CD14-positive monocyte (primary cell): ENCODE results near the gene EVX1. TPM values are rescaled to one million over a fixed set of nuclear protein-coding genes. Genes with fewer than 3 reads are reported as not detected.

ENCODE experiments used
- DNase-seq, 3 donors: peaks; one replicate each; pipeline ENCODE4 v3.0.0-alpha.2; 2011 to 2022
- H2AFZ ChIP-seq: 2 replicates; pipeline ENCODE4 v1.6.0; 2012; ENCODE audit warnings: mild to moderate bottlenecking, low read depth, low read length, inconsistent platforms; ENCODE audit not compliant: insufficient read depth, poor library complexity, severe bottlenecking
- H3K27ac ChIP-seq, 2 donors: 1 replicate in 1 of 2; 2 replicates in 1 of 2; pipeline ENCODE4 v1.5.1; 2012 to 2013; ENCODE audit warnings: low read length in 2 of 2, control low read depth in 1 of 2, inconsistent platforms in 1 of 2, low read depth in 1 of 2, mild to moderate bottlenecking in 1 of 2
- H3K27me3 ChIP-seq, 2 donors: one replicate each; pipeline versions ENCODE4 v1.6.0 to v1.6.1; 2011 to 2013; ENCODE audit warnings: low read length in 2 of 2; ENCODE audit not compliant: control insufficient read depth in 2 of 2, insufficient read depth in 2 of 2
- H3K36me3 ChIP-seq, 2 donors: replicated peaks in 1 of 2; 1 replicate in 1 of 2; 2 replicates in 1 of 2; pipeline versions ENCODE4 v1.5.1 to v1.6.1; 2012 to 2013; ENCODE audit warnings: low read length in 2 of 2, control low read depth in 1 of 2, inconsistent platforms in 1 of 2, mild to moderate bottlenecking in 1 of 2; ENCODE audit not compliant: insufficient read depth in 2 of 2, control insufficient read depth in 1 of 2
- H3K4me1 ChIP-seq, 2 donors: 1 replicate in 1 of 2; 2 replicates in 1 of 2; pipeline versions ENCODE4 v1.5.1 to v1.6.1; 2012 to 2013; ENCODE audit warnings: low read length in 2 of 2, control low read depth in 1 of 2, inconsistent platforms in 1 of 2, mild to moderate bottlenecking in 1 of 2, moderate library complexity in 1 of 2; ENCODE audit not compliant: insufficient read depth in 2 of 2, control insufficient read depth in 1 of 2
- H3K4me2 ChIP-seq: replicated peaks from 2 replicates; pipeline ENCODE3; 2012; ENCODE audit warnings: low read length, moderate library complexity, mild to moderate bottlenecking; ENCODE audit not compliant: poor library complexity, severe bottlenecking; ENCODE audit errors: extremely low read depth
- H3K4me3 ChIP-seq, 3 experiments: fragments of 200-600 bp in 1 of 3; sonication (generic) in 1 of 3; replicated peaks in 1 of 3; 1 replicate in 2 of 3; 2 replicates in 1 of 3; pipeline ENCODE4 v1.5.1; 2011 to 2013; ENCODE audit warnings: low read length in 3 of 3, mild to moderate bottlenecking in 3 of 3, control low read depth in 2 of 3, low read depth in 2 of 3, inconsistent platforms in 1 of 3, moderate library complexity in 1 of 3
- H3K79me2 ChIP-seq: 2 replicates; pipeline ENCODE4 v1.6.0; 2012; ENCODE audit warnings: mild to moderate bottlenecking, control low read depth, inconsistent platforms, low read length, moderate library complexity; ENCODE audit not compliant: insufficient read depth
- H3K9ac ChIP-seq: 2 replicates; pipeline ENCODE4 v1.6.0; 2017; ENCODE audit warnings: low read length, mild to moderate bottlenecking; ENCODE audit not compliant: insufficient read depth, poor library complexity, severe bottlenecking
- H3K9me3 ChIP-seq, 2 donors: replicated peaks in 1 of 2; 1 replicate in 1 of 2; 2 replicates in 1 of 2; pipeline versions ENCODE4 v1.5.1 to v1.6.1; 2012 to 2013; ENCODE audit warnings: low read length in 2 of 2, control low read depth in 1 of 2; ENCODE audit not compliant: control insufficient read depth in 1 of 2, insufficient read depth in 1 of 2
- H4K20me1 ChIP-seq: 2 replicates; pipeline ENCODE4 v1.6.0; 2012; ENCODE audit warnings: mild to moderate bottlenecking, low read length, control low read depth, moderate library complexity; ENCODE audit not compliant: insufficient read depth
- H3K27ac Mint-ChIP-seq, 7 donors: one replicate each; pipeline ENCODE4 v1.8.0; 2020; ENCODE audit warnings: mild to moderate bottlenecking in 7 of 7, mixed read lengths in 7 of 7, moderate library complexity in 6 of 7, inconsistent platforms in 2 of 7
- H3K27me3 Mint-ChIP-seq, 3 donors: one replicate each; pipeline ENCODE4 v1.8.0; 2021 to 2022; ENCODE audit warnings: low read depth in 3 of 3, mild to moderate bottlenecking in 3 of 3, mixed read lengths in 3 of 3, moderate library complexity in 3 of 3, inconsistent platforms in 1 of 3
- H3K36me3 Mint-ChIP-seq, 2 donors: one replicate each; pipeline ENCODE4 v1.8.0; 2020; ENCODE audit warnings: mixed read lengths in 2 of 2, inconsistent platforms in 1 of 2, mild to moderate bottlenecking in 1 of 2
- H3K4me1 Mint-ChIP-seq: one replicate; pipeline ENCODE4 v1.8.0; 2020; ENCODE audit warnings: mild to moderate bottlenecking, mixed read lengths
- H3K4me3 Mint-ChIP-seq, 2 donors: one replicate each; pipeline ENCODE4 v1.8.0; 2020; ENCODE audit warnings: mild to moderate bottlenecking in 2 of 2, mixed read lengths in 2 of 2, moderate library complexity in 1 of 2
- H3K9me3 Mint-ChIP-seq, 7 donors: one replicate each; pipeline ENCODE4 v1.8.0; 2020 to 2022; ENCODE audit warnings: mixed read lengths in 7 of 7, mild to moderate bottlenecking in 6 of 7, moderate library complexity in 6 of 7, inconsistent platforms in 2 of 7
- CTCF ChIP-seq: fragments of 200-600 bp; IDR thresholded peaks from one replicate; pipeline ENCODE4 v1.8.0; 2022; ENCODE audit warnings: antibody characterized with exemption, mild to moderate bottlenecking
- WGBS: methylation state at CpG from one replicate; pipeline ENCODE4 v1.1.5; 2013; ENCODE audit warnings: missing lambda C conversion rate; ENCODE audit not compliant: insufficient coverage; 5-methylcytosine and 5-hydroxymethylcytosine counted together
- intact Hi-C, 2 donors: fragments of 100-400 bp; cut with micrococcal nuclease; formaldehyde crosslinking; loops; one replicate each; pipeline versions ENCODE4 v1.15.0 to v1.15.1; 2023
- polyA plus RNA-seq, 3 donors: library from polyadenylated mRNA; depleted of rRNA in 1 of 3; unstranded in 2 of 3; stranded (reverse) in 1 of 3; fragments of 300-500 nt in 2 of 3; fragments of >200 nt in 1 of 3; fragmentation: Illumina TruSeq in 2 of 3; gene quantifications; 1 replicate in 2 of 3; 2 replicates in 1 of 3; pipeline ENCODE4 v1.2.3, GENCODE V29; 2012 to 2021

Gene EVX1
- polyA plus RNA-seq, 3 donors = not detected

- peaks cover 13 to 21% (median 15%) of the 10 kb centered on the region in 3 donors for H3K27me3 Mint-ChIP-seq
- H3K4me1 Mint-ChIP-seq = no peaks in the 10 kb centered on the region
- WGBS = 97% methylated on average over 10 of the region's 14 CpGs
- H3K4me1 ChIP-seq = no peaks in the 10 kb centered on the region
- no peaks in the 10 kb centered on the region for H3K36me3 Mint-ChIP-seq
- H3K9me3 Mint-ChIP-seq = peaks cover 9 to 60% (median 23%) of the 10 kb centered on the region in 7 donors
- H3K9me3 ChIP-seq = peaks cover 20 to 21% of the 10 kb centered on the region in 2 donors
- no peaks in the 10 kb centered on the region for H3K27me3 ChIP-seq
- no peak for TF ChIP-seq CTCF
- H3K9ac ChIP-seq = no peak overlapping the region
- DNase-seq = no peak
- no peaks in the 10 kb centered on the region for H4K20me1 ChIP-seq
- H3K27ac Mint-ChIP-seq = no peak overlapping the region
- H3K4me2 ChIP-seq = no peak overlapping the region
- no peaks in the 10 kb centered on the region for H3K36me3 ChIP-seq
- no peak overlapping the region for H3K27ac ChIP-seq
- no peak overlapping the region for H3K4me3 ChIP-seq
- intact Hi-C loops = no loop called here
- no peaks in the 10 kb centered on the region for H3K79me2 ChIP-seq
- H2AFZ ChIP-seq = no peak overlapping the region
- no peak overlapping the region for H3K4me3 Mint-ChIP-seq
Observed at GRCh38 chr7:27269455-27269854, 26.9 kb downstream of the EVX1 start.

- no CpG with 5 or more reads among the region's 1 CpG for WGBS
- no peak overlapping the region for H3K27ac Mint-ChIP-seq
- intact Hi-C loops = no loop called here
Observed at GRCh38 chr7:27271384-27271783, 28.8 kb downstream of the EVX1 start.

More at GRCh38 chr7:27271384-27271783, 28.8 kb downstream of the EVX1 start:
- peaks cover 20 to 21% of the 10 kb centered on the region in 2 donors for H3K9me3 ChIP-seq
- H3K79me2 ChIP-seq = no peaks in the 10 kb centered on the region
- H3K27me3 ChIP-seq = no peaks in the 10 kb centered on the region
- no peak overlapping the region for H3K4me3 Mint-ChIP-seq
- H3K4me3 ChIP-seq = no peak overlapping the region
- DNase-seq = no peak
- H3K9ac ChIP-seq = no peak overlapping the region
- no peaks in the 10 kb centered on the region for H3K4me1 Mint-ChIP-seq
- H3K9me3 Mint-ChIP-seq = peaks cover 11 to 60% (median 23%) of the 10 kb centered on the region in 7 donors
- no peak overlapping the region for H2AFZ ChIP-seq
- H4K20me1 ChIP-seq = no peaks in the 10 kb centered on the region
- H3K4me1 ChIP-seq = no peaks in the 10 kb centered on the region
- H3K36me3 ChIP-seq = no peaks in the 10 kb centered on the region
- no peak overlapping the region for H3K27ac ChIP-seq
- TF ChIP-seq CTCF = no peak
- H3K4me2 ChIP-seq = no peak overlapping the region
- no peaks in the 10 kb centered on the region for H3K36me3 Mint-ChIP-seq
- peaks cover 9 to 17% (median 14%) of the 10 kb centered on the region in 3 donors for H3K27me3 Mint-ChIP-seq
